ENCODE data around the gene SGPL1. TPM values are rescaled to one million over a fixed set of nuclear protein-coding genes. Genes with fewer than 3 reads are reported as not detected.

The SGPL1 gene
- total and polyA plus RNA-seq, 8 donors, result 47.5 to 60.6 (median 53.7) TPM

GRCh38 chr10:70810967-70811366, 4.8 kb upstream of the SGPL1 start:
- intact Hi-C loops (cut with DNase I), result loop anchor here in 1 of 2 donors (5.0 kb wide), 1 partner anchor 66 kb away; no protein-coding TSS in a partner anchor
- no peak for ATAC-seq
- no peak overlapping the region for H3K4me3 ChIP-seq

GRCh38 chr10:70811881-70812280, 3.9 kb upstream of the SGPL1 start:
- ATAC-seq (no peak), DNase-seq (no peak)
- no peaks in the 10 kb centered on the region for H3K36me3 ChIP-seq
- no peaks in the 10 kb centered on the region for H3K9me3 ChIP-seq
- H3K4me1 ChIP-seq, result peaks cover under 1 to 10% of the 10 kb centered on the region in 2 donors
- intact Hi-C loops (cut with DNase I), result loop anchor here in 1 of 2 donors (5.0 kb wide), 1 partner anchor 65 kb away; no protein-coding TSS in a partner anchor
- H3K27ac ChIP-seq, result no peak overlapping the region
- H3K27me3 ChIP-seq, result no peaks in the 10 kb centered on the region
- no peak overlapping the region for H3K4me3 ChIP-seq
- no peak for TF ChIP-seq CTCF (IDR thresholded peaks at IDR 0.05)

More at GRCh38 chr10:70810967-70811366, 4.8 kb upstream of the SGPL1 start:
- Histone ChIP-seq H3K9me3 (no peaks in the 10 kb centered on the region), H3K36me3 (no peaks in the 10 kb centered on the region), H3K4me1 (peaks cover 0 to 6% of the 10 kb centered on the region in 2 donors), H3K27me3 (no peaks in the 10 kb centered on the region), H3K27ac (no peak overlapping the region)
- no peak for DNase-seq
- no peak for TF ChIP-seq CTCF (IDR thresholded peaks at IDR 0.05)

GRCh38 chr10:70812814-70813213, 2.9 kb upstream of the SGPL1 start:
- H3K27ac ChIP-seq, result no peak overlapping the region
- ATAC-seq, result no peak
- H3K27me3 ChIP-seq, result no peaks in the 10 kb centered on the region
- H3K4me1 ChIP-seq, result peaks cover 3 to 19% of the 10 kb centered on the region in 2 donors
- no peaks in the 10 kb centered on the region for H3K36me3 ChIP-seq
- TF ChIP-seq CTCF (IDR thresholded peaks at IDR 0.05), result no peak
- no peaks in the 10 kb centered on the region for H3K9me3 ChIP-seq
- no peak for DNase-seq
- no peak overlapping the region for H3K4me3 ChIP-seq
- intact Hi-C loops (cut with DNase I), result loop anchor here in 1 of 2 donors (5.0 kb wide), 1 partner anchor 64 kb away; no protein-coding TSS in a partner anchor

GRCh38 chr10:70814126-70814525, 1.6 kb upstream of the SGPL1 start:
- no peaks in the 10 kb centered on the region for H3K9me3 ChIP-seq
- no peak overlapping the region for H3K4me3 ChIP-seq
- H3K36me3 ChIP-seq, result no peaks in the 10 kb centered on the region
- no peak for TF ChIP-seq CTCF (IDR thresholded peaks at IDR 0.05)
- H3K27me3 ChIP-seq, result no peaks in the 10 kb centered on the region
- no peak overlapping the region for H3K27ac ChIP-seq
- H3K4me1 ChIP-seq, result peaks cover 3 to 25% of the 10 kb centered on the region in 2 donors
- DNase-seq, result no peak
- ATAC-seq, result no peak
- intact Hi-C loops (cut with DNase I), result loop anchor here in 1 of 2 donors (5.0 kb wide), 1 partner anchor 63 kb away; no protein-coding TSS in a partner anchor

- DNase-seq (peak; percentile 68 to 92 (median 76)), ATAC-seq (peak; percentile 86)
- TF ChIP-seq CTCF (IDR thresholded peaks at IDR 0.05), result no peak
- Histone ChIP-seq H3K27ac (peak overlapping the region; percentile 86 to 91), H3K36me3 (peaks cover 0 to 16% of the 10 kb centered on the region in 2 donors), H3K4me1 (peaks cover 3 to 25% of the 10 kb centered on the region in 2 donors), H3K4me3 (peak overlapping the region; percentile 53 to 57), H3K9me3 (no peaks in the 10 kb centered on the region), H3K27me3 (no peaks in the 10 kb centered on the region)
- intact Hi-C loops (cut with DNase I), result no loop called here
Observed at GRCh38 chr10:70816220-70816894, 609 bp downstream of the SGPL1 start.
